Neuron (in vitro differentiated cells): ENCODE measurements around the gene CCNQ.
A peak's percentile ranks its signal among the peaks of the same experiment; 100 is the strongest.
"Not testable (repeated sequence)": the region's sequence is repeated elsewhere in the genome, so short reads cannot be mapped to it uniquely, and the experiment has no call there.

Experiments used
- H2AFZ ChIP-seq: one replicate; pipeline ENCODE4 v1.6.1; 2013; ENCODE audit warnings: low read depth, mild to moderate bottlenecking, inconsistent platforms, low read length, moderate library complexity
- H3K27me3 ChIP-seq: one replicate; pipeline ENCODE4 v1.6.1; 2013; ENCODE audit warnings: low read length; ENCODE audit not compliant: insufficient read depth
- H3K36me3 ChIP-seq: one replicate; pipeline ENCODE4 v1.6.1; 2013; ENCODE audit warnings: low read length; ENCODE audit not compliant: insufficient read depth
- H3K4me1 ChIP-seq: one replicate; pipeline ENCODE4 v1.6.1; 2013; ENCODE audit warnings: low read length; ENCODE audit not compliant: insufficient read depth
- H3K4me3 ChIP-seq: 2 replicates; pipeline ENCODE4 v1.5.1; 2013; ENCODE audit warnings: mild to moderate bottlenecking, low read length, moderate library complexity
- H3K9me3 ChIP-seq: one replicate; pipeline ENCODE4 v1.6.1; 2013; ENCODE audit warnings: low read length

CCNQ gene

DNA sequence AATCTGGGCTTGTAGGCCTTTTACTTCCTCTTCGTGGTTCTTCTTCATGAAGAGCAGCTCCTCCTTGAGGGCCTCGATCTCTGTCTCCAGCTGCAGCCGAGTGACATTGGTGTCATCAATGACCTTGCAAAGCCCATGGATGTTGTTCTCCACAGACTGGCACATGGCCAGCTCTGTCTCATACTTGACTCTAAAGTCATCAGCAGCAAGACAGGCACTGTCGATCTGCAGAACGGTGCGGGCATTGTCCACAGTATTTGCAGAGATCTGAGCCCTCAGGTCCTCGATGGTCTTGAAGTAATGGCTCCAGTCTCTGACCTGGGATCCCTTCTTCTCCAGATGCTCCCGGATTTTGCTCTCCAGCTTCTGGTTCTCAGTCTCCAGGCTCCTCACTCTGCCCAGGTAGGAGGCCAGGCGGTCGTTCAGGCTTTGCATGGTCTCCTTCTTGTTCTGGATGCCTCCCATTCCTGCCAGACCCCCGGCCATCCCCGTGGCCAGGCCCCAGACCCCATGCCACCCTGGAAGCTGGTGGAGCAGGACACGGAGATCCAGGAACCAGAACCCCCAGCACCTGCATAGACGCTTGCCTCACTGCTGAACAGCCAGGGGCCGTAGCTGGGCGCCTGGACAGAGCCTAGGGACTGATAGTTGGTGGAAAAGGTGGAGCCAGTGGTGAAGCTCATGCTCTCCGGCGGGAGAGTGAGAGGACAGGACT is 5.9 kb upstream of the CCNQ start:
- peaks cover 22% of the 10 kb centered on the region for H3K27me3 ChIP-seq
- H3K9me3 ChIP-seq, H3K4me1 ChIP-seq, H3K36me3 ChIP-seq, H2AFZ ChIP-seq, H3K4me3 ChIP-seq: not testable (repeated sequence)

DNA sequence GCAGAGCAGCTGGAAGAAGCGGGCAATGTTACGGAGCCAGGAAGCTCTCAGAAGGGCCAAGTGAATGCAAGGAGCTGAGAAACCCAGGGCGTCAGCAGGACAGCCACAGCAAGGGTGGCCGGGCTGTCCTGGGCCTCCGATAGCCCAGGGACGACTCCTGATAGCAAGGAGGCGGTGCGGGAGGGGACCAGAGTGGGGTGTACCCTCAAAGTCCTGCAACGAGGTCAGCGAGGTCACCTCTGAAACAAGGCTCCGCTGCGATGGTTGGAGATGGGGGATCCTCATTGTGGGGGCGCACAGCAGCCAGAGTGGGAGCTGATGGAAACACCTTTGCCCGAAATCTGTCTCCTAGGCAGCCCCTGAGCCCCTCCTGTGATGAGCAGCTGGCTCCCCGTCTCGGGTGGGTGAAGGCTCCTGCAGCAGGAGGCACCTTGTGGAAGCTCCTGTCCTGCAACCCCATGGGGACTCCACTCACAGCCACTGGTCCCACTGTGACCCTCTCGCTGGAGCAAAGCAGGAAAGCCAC is 4.3 kb upstream of the CCNQ start:
- H3K9me3 ChIP-seq, result peaks cover 3% of the 10 kb centered on the region
- H3K4me1 ChIP-seq, result peaks cover 5% of the 10 kb centered on the region
- peaks cover 22% of the 10 kb centered on the region for H3K27me3 ChIP-seq
- no peak overlapping the region for H3K4me3 ChIP-seq
- no peak overlapping the region for H2AFZ ChIP-seq
- no peaks in the 10 kb centered on the region for H3K36me3 ChIP-seq

DNA sequence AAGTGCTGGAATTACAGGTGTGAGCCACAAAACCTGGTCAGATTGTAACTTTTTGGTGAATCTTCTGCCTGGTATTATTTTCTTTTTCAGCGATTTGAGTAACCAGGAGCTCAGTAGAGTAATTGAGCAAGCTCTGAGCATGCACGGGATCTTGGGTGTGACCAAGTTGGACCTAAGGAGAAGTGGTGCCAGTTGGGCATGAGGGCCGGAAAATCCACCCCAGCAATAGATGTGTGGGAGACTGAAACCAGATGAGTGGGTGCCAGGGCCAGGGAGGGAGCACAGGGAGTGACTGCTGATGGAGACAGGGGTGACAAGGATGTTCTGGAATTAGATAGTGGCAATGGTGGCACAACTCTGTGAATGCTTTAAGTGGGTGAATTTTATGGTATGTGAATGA is 3.7 kb upstream of the CCNQ start:
- Histone ChIP-seq H3K4me3 (no peak overlapping the region), H3K9me3 (peaks cover 3% of the 10 kb centered on the region), H3K4me1 (peaks cover 5% of the 10 kb centered on the region), H2AFZ (no peak overlapping the region), H3K27me3 (peaks cover 22% of the 10 kb centered on the region), H3K36me3 (no peaks in the 10 kb centered on the region)

DNA sequence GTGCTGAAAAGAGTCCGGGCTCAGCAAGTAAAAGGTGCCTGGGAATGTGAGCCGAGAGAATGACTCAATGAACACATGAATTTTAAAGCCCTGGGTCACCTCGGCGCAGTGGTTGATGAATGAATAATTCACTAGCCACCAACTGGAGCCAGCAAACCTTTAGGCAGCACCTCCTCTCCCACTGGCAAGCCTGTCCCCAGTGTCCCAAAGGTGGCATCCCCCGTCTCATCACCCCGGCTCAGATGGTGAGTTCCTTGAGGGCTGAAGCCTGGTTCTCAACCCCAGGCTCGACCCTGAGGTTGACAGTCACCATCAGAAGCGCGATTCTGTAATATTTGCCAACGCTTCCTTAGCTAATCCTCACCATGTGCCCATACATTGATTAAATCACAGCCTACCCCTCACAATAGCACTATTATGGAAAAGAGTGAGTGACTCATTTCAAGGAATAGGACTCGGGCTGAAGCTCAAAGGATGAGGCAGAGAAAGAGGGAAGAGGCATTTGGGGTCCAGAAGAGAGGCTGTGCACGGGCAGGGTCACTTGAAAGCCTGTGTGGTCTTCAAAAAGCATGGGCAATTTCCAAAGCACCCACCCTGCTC is 2.7 kb upstream of the CCNQ start:
- Histone ChIP-seq H3K36me3 (no peaks in the 10 kb centered on the region), H3K9me3 (peaks cover 3% of the 10 kb centered on the region), H3K27me3 (peaks cover 18% of the 10 kb centered on the region), H2AFZ (no peak overlapping the region), H3K4me3 (no peak overlapping the region), H3K4me1 (peaks cover 5% of the 10 kb centered on the region)

DNA sequence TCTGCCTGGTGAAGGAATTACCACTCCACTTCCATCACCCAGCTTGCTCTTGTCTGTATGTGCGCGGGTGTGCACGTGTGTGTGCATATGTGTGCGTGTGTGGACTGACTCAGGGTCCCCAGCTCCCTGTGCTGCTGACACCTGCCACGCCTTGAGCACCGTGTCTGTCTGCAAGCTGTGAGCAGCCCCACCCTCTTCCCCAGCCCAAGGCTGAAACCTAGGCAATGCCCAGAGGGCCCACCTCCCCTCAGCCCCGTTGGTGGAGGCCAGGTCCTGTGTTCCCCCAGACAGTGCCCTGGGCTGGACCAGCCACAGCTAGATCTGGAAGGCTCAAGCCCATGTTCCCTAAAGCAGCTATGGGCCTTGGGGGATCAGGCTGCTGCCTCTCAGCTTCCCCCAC is 2.0 kb upstream of the CCNQ start:
- Histone ChIP-seq H2AFZ (no peak overlapping the region), H3K4me1 (peaks cover 5% of the 10 kb centered on the region), H3K9me3 (no peaks in the 10 kb centered on the region), H3K27me3 (peaks cover 11% of the 10 kb centered on the region), H3K4me3 (no peak overlapping the region), H3K36me3 (no peaks in the 10 kb centered on the region)

DNA sequence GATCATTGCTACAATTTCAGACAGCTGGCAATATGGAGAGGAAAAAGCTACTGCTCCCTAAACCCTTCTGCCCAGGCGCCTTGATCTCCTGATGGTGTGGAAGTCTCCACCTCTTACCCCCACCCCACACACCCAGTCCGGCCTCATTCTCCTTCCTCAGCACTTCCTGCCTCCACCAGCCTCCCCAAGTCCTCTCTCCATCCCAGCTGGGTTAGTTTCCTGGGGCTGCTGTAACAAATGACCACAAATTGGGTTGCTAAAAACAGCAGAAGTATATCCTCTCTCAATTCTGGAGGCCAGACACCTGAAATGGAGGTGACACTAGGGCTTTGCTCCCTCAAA is 1.1 kb upstream of the CCNQ start:
- H3K4me3 ChIP-seq, result peak overlapping the region; percentile 84
- no peaks in the 10 kb centered on the region for H3K36me3 ChIP-seq
- peaks cover 5% of the 10 kb centered on the region for H3K4me1 ChIP-seq
- H3K9me3 ChIP-seq, result no peaks in the 10 kb centered on the region
- H2AFZ ChIP-seq, result no peak overlapping the region
- H3K27me3 ChIP-seq, result peaks cover 8% of the 10 kb centered on the region

DNA sequence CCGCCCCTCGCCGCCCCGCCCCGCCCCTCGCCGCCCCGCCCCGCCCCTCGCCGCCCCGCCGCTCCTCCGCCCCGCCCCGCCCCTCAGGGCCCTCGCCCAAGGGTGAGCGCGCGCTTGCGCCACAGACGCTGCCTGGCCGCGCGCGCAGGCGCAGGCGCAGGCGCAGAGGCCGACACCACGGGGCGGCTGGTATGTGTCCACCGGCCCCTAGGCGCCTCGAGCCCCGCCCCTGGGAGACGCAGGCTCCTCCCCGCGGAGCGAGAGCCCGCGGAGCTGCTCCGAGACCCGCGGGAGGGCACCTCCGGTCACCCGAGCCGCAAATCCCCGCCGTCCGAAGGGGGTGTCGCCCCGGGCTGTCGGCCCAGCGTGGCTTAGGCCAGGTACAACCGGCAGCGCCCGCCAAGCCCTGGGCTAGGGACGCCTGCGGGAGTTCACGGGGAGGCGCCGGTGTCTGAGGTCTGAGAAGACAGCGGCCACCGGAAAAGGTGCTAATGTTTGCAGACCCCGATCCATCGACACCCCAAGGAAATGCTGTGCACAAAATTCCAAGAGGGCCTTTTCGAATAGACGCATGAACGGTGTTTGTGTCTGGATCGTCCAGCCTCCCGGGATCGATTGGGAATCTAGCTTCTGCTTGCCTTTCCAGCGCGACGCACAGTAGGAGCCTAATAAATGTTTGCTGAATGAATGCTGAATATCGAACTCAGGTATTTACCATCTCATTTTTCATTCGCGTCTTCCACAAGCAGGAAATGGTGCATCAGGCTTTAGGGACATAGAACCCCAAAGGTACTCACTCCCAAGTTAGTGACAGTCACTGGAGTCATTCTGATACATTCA is 473 bp upstream of the CCNQ start:
- Histone ChIP-seq H2AFZ (no peak overlapping the region), H3K9me3 (no peaks in the 10 kb centered on the region), H3K36me3 (peaks cover 5% of the 10 kb centered on the region), H3K4me1 (peaks cover 5% of the 10 kb centered on the region), H3K27me3 (peaks cover 8% of the 10 kb centered on the region), H3K4me3 (peak overlapping the region; percentile 84)

DNA sequence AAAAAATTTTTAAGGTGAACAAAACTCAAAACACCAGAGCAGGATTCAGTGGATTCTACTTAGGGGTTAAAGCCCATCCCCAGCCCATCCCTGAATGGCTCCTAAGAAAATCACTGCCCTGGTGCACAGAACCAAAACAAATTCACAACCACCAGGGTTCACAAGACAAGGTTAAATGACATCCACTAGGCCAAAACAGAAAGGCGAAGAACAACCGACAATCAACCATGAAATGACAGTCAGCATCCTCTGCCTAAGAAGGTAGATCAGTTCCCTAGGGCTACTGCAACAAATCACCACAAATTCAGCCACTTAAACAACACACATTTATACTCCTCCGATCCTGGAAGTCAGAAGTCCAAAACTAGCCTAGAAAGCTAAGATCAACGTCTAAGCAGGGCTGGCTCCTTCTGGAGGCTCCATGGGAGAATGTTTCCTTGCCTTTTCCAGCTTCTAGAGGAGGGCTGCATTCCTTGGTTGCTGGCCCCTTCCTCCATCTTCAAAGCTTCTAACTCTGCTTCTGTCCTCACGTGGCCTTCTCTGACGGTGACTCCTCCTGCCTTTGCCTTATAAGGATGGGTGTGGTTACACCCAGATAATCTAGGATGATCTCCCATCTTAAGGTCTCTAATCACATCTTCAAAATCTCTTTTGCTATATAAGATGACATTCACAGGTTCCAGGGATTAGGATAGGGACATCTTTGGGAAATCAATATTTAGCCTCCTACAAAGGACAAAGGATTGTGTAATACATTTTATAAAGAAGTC is 1.8 kb downstream of the CCNQ start:
- Histone ChIP-seq H2AFZ (no peak overlapping the region), H3K4me1 (peaks cover 5% of the 10 kb centered on the region), H3K36me3 (peaks cover 5% of the 10 kb centered on the region), H3K4me3 (no peak overlapping the region), H3K27me3 (no peaks in the 10 kb centered on the region), H3K9me3 (no peaks in the 10 kb centered on the region)

DNA sequence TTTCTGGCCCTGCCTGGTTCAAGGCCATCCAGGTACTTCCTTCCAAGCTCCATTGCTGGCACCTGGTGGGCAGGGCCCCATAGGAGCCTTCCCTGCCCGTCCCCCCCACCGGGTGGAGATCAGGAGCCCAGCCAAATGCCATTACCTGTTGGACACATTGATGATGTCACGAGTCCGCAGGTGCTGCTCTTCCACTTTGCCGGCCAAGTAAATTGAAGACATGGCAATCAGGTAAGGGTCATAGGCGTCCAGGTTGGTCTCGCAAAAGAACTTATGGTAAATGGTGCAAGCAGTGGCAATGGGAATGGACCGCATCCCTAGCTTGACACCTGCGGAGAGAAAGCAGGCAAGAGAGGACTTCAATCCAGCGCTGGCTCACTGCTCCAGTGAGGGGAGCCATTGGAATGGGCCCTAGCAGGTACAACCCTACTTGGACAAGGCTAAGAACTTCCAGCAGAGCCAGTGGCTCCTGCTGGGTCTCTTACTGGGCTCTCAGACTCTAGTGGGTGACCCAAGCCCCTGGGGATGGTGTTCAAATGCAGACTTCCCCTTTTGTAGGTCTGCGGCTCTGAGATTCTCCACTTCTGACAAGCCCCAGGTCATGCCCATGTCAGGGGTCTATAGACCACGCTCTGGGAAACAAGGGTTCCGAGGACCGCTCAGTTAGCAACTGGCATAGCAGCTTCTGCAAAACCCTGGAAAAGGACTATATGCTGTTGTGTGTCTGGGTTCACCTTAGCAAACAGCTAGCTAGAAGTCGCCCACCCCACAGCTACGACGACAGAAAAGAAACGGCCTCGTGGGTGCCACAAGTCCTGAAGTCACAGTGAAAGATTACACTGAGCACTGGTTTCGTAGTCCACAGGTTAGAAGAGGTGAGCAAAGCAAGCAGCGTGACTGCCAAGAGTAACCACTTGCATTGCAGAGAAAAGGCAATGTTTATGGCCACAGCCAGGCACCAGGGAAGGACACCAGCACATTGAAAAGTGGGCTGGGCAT is 2.8 kb downstream of the CCNQ start:
- Histone ChIP-seq H3K4me3 (no peak overlapping the region), H3K4me1 (peaks cover 5% of the 10 kb centered on the region), H3K36me3 (peaks cover 5% of the 10 kb centered on the region), H2AFZ (no peak overlapping the region), H3K9me3 (no peaks in the 10 kb centered on the region), H3K27me3 (no peaks in the 10 kb centered on the region)

DNA sequence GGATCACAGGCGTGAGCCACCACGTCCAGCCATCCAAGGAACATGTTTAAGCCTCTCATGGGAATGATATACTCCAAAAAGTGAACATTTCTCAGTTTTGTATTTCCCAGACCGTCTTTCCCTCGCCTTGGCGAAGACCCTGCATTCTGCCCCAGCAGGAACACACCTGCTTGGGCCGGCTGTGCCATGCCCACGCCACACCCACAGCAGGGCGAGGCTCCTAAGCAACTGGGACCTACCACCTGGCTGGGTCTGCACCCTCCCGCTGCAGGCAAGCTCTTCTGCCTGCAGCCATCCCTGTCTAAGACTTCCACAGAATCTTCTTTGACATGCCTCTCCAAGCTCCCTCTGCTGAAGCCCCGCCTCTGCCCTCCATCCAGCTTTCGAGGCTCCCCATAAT is 3.6 kb downstream of the CCNQ start:
- Histone ChIP-seq H3K27me3 (no peaks in the 10 kb centered on the region), H3K4me1 (peaks cover 5% of the 10 kb centered on the region), H2AFZ (no peak overlapping the region), H3K36me3 (peaks cover 5% of the 10 kb centered on the region), H3K4me3 (no peak overlapping the region), H3K9me3 (no peaks in the 10 kb centered on the region)

DNA sequence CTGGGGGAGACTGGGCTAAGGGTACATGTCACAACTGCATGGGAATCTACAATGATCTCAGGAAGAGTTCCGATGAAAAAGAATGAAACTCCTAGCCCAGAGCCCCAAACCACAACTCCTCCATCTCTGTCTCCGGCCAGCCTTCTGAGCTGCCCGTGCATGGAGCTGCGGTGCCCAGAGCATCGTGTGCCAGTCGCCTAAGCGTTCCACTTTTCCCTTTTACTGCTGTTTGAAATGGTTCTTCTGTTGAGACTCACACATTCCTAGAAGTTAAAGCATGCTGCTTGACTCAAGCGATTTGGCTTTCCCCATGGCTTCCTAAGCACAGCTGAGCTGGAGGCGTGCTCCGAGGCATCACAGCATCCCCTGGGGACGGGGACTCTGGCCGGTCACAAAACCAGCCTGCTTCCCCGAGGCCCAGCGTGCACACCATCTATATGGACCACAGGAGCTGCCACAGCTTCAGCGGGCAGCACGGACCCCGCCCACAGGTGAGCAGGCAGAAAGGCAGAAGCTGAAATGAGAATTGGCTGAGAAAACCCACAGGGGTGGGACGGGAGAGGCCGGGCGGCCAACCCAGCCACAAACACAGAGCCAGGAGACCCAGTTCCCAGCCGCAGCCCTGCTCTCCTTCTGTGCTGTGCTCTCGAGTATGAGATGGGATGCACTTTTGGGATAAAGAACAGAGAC is 5.0 kb downstream of the CCNQ start:
- peaks cover 8% of the 10 kb centered on the region for H3K36me3 ChIP-seq
- H3K4me1 ChIP-seq, result no peaks in the 10 kb centered on the region
- H3K4me3 ChIP-seq, result no peak overlapping the region
- no peak overlapping the region for H2AFZ ChIP-seq
- no peaks in the 10 kb centered on the region for H3K9me3 ChIP-seq
- H3K27me3 ChIP-seq, result no peaks in the 10 kb centered on the region
